HG03064 (cell line): ENCODE results near the gene CCL20.
"Not testable (repeated sequence)": the region's sequence is repeated elsewhere in the genome, so short reads cannot be mapped to it uniquely, and the experiment has no call there.

Experiments used
- ATAC-seq: cut with Tn5 transposase; IDR thresholded peaks from one replicate; pipeline ENCODE4 v1.9.1; 2021; ENCODE audit warnings: low read depth; ENCODE audit not compliant: unreplicated experiment

Gene CCL20

DNA sequence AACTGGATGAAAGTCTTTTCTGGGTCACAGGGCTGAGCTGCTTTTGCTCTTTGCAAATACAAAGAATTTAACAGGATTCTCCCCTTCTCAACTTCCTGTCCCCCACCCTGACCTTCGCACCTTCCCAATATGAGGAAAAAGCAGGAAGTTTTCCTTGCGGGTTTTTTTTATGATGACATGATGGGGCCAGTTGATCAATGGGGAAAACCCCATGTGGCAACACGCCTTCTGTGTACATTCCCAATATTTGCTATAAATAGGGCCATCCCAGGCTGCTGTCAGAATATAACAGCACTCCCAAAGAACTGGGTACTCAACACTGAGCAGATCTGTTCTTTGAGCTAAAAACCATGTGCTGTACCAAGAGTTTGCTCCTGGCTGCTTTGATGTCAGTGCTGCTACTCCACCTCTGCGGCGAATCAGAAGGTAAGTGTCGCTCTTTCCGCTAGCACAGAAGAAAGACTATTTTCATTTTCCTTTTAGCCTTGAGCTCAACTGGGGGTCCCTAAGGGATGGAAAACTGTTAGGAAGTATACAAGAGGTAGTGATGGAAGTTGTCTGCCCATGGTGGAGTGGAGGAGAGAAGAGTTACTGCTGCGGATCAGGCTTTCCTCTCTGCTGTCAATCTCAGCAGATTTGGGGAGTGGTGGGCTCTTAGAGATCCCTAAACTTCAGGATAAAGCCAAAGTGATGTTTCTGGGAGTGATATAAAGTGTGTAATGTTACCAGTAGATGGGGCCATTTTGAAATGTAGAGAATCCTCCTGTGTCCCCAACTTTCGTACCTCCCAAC, at the start of gene CCL20:
Gene CCL20 (plus strand): TSS at position 281 of the 792 bp plus-strand sequence. CDS start 70 bp downstream, at position 351.
- no peak for ATAC-seq

- no peak for ATAC-seq
Observed at GRCh38 chr2:227765788-227766372, 47.8 kb upstream of the CCL20 start.

GRCh38 chr2:227766373-227766883, 47.2 kb upstream of the CCL20 start:
- ATAC-seq, result peak; percentile 98

DNA sequence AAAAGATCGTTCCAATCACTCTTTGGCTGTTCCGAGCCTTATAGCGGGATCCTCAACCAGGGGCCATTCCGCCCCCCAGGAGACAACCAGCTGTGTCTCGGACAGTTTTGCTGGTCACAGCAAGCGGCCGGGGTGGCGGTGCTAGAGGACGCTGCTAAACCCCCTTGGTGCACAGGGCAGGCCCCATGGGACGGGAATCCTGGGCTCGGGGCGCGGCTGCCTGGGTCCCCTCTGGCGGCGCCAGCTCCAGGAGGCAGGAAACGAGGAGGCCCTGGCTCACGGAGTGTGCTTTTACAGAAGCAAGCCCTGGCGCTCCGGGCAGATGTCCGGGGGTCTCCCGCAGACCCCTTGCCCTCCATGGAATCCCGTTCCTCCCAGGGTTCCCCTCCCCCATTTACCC, 45.8 kb upstream of the CCL20 start:
- no peak for ATAC-seq

GRCh38 chr2:227772197-227772661, 41.4 kb upstream of the CCL20 start:
- no peak for ATAC-seq

GRCh38 chr2:227772932-227773331, 40.7 kb upstream of the CCL20 start:
- no peak for ATAC-seq

DNA sequence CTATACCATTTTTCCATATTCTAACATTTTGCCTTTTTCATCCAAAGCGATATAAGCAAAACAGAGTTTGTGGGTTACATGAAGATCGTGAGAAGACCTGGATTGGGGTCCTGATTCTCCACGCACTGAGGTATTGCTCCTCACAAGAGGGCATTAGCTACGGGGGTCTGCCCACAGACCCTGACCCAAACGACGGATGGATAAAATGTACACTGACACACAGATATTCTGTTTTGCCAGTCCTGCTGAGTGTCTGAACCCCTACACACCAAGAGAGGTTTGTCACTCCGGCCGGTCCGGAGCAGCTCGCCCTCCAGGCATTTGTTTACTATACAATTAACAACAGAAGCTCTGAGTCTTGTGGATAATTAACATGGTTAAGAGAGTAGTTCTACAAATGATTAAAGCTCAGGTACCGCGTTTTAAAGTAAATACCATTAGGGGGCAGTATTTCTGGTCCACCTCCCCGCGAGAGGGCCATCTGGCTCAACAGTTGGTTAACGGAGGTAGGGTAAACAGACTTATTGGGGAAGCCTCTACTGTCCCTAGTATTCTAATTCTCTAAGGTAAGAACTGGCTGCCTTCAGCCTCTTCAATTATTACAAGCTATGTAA, 39.5 kb upstream of the CCL20 start:
- ATAC-seq, result no peak

- no peak for ATAC-seq
Observed at GRCh38 chr2:227774895-227775842, 38.5 kb upstream of the CCL20 start.

- ATAC-seq, result no peak
Observed at GRCh38 chr2:227780981-227781615, 32.5 kb upstream of the CCL20 start.

DNA sequence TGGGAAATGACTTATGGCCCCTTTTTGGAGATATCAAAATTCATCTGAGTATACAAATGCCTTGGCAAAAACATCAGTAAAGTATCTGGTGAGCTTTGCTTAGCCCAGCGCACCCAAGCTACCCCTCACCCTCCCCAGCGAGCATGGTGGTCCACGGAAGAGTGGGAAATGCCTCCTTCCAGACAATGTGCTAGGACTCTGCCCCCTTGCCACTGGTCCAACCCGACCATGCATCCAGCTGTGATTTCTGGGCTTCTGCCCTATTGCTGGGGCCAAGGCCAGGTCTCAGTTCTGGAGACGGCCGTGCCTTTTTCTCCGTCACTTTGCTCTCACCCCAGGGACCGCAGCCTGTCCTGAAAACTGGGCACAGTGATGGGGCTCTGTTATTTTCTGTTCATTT, 31.8 kb upstream of the CCL20 start:
- no peak for ATAC-seq

DNA sequence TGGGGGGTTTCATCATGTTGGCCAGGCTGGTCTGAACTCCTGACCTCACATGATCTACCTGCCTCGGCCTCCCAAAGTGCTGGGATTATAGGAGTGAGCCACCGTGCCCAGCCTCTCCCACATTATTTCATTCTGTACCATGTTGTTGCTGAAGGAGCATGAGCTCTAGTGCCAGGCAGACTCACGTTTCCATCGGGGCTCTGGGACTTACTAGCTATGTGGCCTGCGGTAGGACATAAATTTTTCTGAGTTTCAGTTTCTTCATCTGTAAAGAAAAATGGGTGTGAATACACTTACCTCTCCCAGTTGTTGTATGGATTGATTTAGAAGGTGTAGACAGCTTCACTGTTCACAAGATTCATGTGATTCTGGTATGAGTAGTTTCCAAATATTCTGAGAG, 30.8 kb upstream of the CCL20 start:
- ATAC-seq, result peak; percentile 33

DNA sequence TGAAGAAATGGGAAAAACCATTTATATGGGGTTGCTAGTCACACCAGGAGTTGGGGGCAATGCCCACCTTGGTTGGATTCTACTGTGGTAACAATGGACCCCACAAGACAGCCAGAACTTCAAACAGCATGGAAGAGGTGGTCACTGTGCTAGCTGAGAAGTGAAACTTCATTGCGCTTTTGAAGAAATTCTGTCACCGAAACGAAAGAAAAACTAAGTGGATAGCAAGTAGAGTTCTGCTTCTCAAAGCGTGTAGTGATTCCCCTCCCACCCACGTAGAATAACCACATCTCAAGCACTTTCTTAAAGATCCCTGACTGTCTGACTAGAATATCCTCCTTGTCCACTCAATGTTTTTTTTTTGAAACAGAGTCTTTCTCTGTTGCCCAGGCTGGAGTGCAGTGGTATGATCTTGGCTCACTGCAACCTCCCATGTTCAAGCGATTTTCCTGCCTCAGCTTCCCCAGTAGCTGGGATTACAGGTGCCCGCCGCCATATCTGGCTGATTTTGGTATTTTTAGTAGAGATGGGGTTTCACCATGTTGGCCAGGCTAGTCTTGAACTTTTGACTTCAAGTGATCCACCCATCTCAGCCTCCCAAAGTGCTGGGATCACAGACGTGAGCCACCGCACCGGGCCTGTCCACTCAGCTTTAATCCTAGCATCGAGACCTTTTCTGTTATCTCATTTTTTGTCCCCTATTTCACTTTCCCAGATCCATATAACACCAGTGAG, 30.1 kb upstream of the CCL20 start:
- peak; percentile 97 for ATAC-seq

GRCh38 chr2:227785293-227785692, 28.3 kb upstream of the CCL20 start:
- no peak for ATAC-seq

- no peak for ATAC-seq
Observed at GRCh38 chr2:227788561-227789018, 25.1 kb upstream of the CCL20 start.

DNA sequence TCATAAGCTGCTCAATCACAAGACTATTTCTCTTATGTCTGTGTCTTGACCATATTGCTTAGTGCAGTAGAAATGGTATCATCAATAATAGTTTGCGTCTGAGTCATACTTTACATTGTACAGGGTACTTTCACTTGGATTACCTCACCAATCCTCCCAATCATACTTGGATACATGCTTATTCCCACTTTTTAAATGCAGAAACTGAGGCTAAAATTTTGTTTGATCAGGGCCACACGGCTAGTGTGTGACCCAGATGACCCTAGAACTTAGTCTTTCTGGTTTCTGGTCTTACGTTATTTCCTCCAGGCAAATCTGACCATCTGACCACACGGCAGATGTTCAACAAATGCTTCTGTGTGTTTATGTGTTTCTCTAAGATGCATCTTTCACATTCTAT, 23.8 kb upstream of the CCL20 start:
- ATAC-seq, result no peak

GRCh38 chr2:227793148-227793712, 20.4 kb upstream of the CCL20 start:
- no peak for ATAC-seq

- no peak for ATAC-seq
Observed at GRCh38 chr2:227796045-227796711, 17.5 kb upstream of the CCL20 start.

- ATAC-seq, result not testable (repeated sequence)
Observed at GRCh38 chr2:227796768-227797167, 16.9 kb upstream of the CCL20 start.
